HTERT RPE-1 (cell line): ENCODE data around the gene AHNAK2.
"Not testable (repeated sequence)": the region's sequence is repeated elsewhere in the genome, so short reads cannot be mapped to it uniquely, and the experiment has no call there.

ENCODE experiments used
- in situ Hi-C: fragments of 300-500 bp; cut with MboI; formaldehyde crosslinking; loops from 4 replicates; pipeline ENCODE4 v1.14.3; 2020; ENCODE audit warnings: low sequenced_read_pairs

The AHNAK2 gene

GRCh38 chr14:104977681-104978653 lies at the start of gene AHNAK2:
TSS of gene AHNAK2 (minus strand) at chr14:104978374. CDS start at chr14:104978237, 137 bp downstream.
- in situ Hi-C loops: no loop called here

- in situ Hi-C loops: not testable (repeated sequence)
Measured at GRCh38 chr14:105027718-105028117, 49.5 kb upstream of the AHNAK2 start.

GRCh38 chr14:105026802-105027563 lies 48.8 kb upstream of the AHNAK2 start:
- in situ Hi-C loops: no loop called here

- in situ Hi-C loops: no loop called here
Measured at GRCh38 chr14:105026033-105026785, 48.0 kb upstream of the AHNAK2 start.

- in situ Hi-C loops: no loop called here
Measured at GRCh38 chr14:105025429-105025828, 47.3 kb upstream of the AHNAK2 start.

- in situ Hi-C loops: no loop called here
Measured at GRCh38 chr14:105023791-105024480, 45.8 kb upstream of the AHNAK2 start.

- in situ Hi-C loops: no loop called here
Measured at GRCh38 chr14:105023144-105023543, 45.0 kb upstream of the AHNAK2 start.

- in situ Hi-C loops: no loop called here
Measured at GRCh38 chr14:105022276-105022670, 44.1 kb upstream of the AHNAK2 start.

- in situ Hi-C loops: no loop called here
Measured at GRCh38 chr14:105021656-105022275, 43.6 kb upstream of the AHNAK2 start.

- in situ Hi-C loops: no loop called here
Measured at GRCh38 chr14:105020815-105021655, 42.9 kb upstream of the AHNAK2 start, which contains the start of gene CDCA4. TSS of gene CDCA4 (minus strand) at chr14:105021083. CDS start at chr14:105011929, 9,154 bp downstream.

- in situ Hi-C loops: no loop called here
Measured at GRCh38 chr14:105019861-105020814, 42.0 kb upstream of the AHNAK2 start.

GRCh38 chr14:105018414-105018813 lies 40.2 kb upstream of the AHNAK2 start:
- in situ Hi-C loops: no loop called here

GRCh38 chr14:105015905-105016304 lies 37.7 kb upstream of the AHNAK2 start:
- in situ Hi-C loops: no loop called here

- in situ Hi-C loops: no loop called here
Measured at GRCh38 chr14:105015242-105015641, 37.1 kb upstream of the AHNAK2 start.

- in situ Hi-C loops: no loop called here
Measured at GRCh38 chr14:105014631-105015030, 36.5 kb upstream of the AHNAK2 start.

- in situ Hi-C loops: no loop called here
Measured at GRCh38 chr14:105014032-105014431, 35.9 kb upstream of the AHNAK2 start.

- in situ Hi-C loops: no loop called here
Measured at GRCh38 chr14:105013150-105013785, 35.1 kb upstream of the AHNAK2 start.
